IPS DF 6.9 (cell line): ENCODE results near the gene TMEM132C.

Source experiments
- DNase-seq: peaks from one replicate; pipeline ENCODE4 v3.0.0-alpha.2; 2013; ENCODE audit warnings: low read depth, low spot score
- H3K27ac ChIP-seq: one replicate; pipeline ENCODE4 v1.5.1; 2013; ENCODE audit warnings: low read length, control low read depth
- H3K27me3 ChIP-seq: 2 replicates; pipeline ENCODE4 v1.6.1; 2013; ENCODE audit warnings: mild to moderate bottlenecking, low read length; ENCODE audit not compliant: control insufficient read depth, insufficient read depth
- H3K36me3 ChIP-seq: 2 replicates; pipeline ENCODE4 v1.6.1; 2013; ENCODE audit warnings: low read length; ENCODE audit not compliant: control insufficient read depth, insufficient read depth
- H3K4me1 ChIP-seq: 2 replicates; pipeline ENCODE4 v1.6.1; 2013; ENCODE audit warnings: low read length; ENCODE audit not compliant: control insufficient read depth, insufficient read depth
- H3K4me3 ChIP-seq: 2 replicates; pipeline ENCODE4 v1.5.1; 2013; ENCODE audit warnings: mild to moderate bottlenecking, low read length
- H3K9me3 ChIP-seq: 2 replicates; pipeline ENCODE4 v1.6.1; 2013; ENCODE audit warnings: low read length, inconsistent platforms; ENCODE audit not compliant: control insufficient read depth, insufficient read depth
- WGBS: extraction: QIAGEN DNeasy Blood & Tissue Kit; methylation state at CpG from one replicate; pipeline ENCODE4 v1.1.7; 2013; ENCODE audit warnings: mixed read lengths, missing lambda C conversion rate; ENCODE audit not compliant: insufficient read length, insufficient coverage; 5-methylcytosine and 5-hydroxymethylcytosine counted together

Gene TMEM132C

GRCh38 chr12:128613837-128614590, 347.0 kb downstream of the TMEM132C start:
- H3K4me1 ChIP-seq = no peaks in the 10 kb centered on the region
- no CpG with 5 or more reads among the region's 6 CpGs for WGBS
- DNase-seq = no peak
- no peak overlapping the region for H3K27ac ChIP-seq
- H3K36me3 ChIP-seq = no peaks in the 10 kb centered on the region
- H3K4me3 ChIP-seq = no peak overlapping the region
- no peaks in the 10 kb centered on the region for H3K27me3 ChIP-seq
- H3K9me3 ChIP-seq = peaks cover 25% of the 10 kb centered on the region

DNA sequence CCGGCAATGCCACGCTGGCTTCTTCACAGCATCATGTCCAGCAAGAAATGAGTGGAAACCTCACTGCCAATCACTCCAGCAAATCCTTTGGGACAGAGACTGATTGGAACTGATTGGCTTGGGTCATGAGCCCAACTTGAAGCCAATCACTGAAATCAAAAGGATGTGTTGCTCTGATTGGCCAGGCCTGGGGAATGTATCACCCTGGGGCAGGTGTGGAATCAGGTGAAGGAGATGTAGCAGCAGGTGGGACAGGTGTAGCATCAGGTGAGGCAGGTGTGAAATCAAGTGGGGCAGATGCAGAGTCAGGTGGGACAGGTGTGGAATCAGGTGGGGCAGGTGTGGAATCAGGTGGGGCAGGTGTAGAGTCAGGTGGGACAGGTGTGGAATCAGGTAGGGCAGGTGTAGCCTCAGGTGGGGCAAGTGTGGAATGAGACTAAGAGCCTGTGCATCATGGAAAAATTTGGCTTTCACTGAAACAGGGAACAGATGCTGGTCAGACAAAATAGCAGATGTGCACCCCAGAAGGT, 350.4 kb downstream of the TMEM132C start:
- Histone ChIP-seq H3K4me1 (no peaks in the 10 kb centered on the region), H3K4me3 (no peak overlapping the region), H3K36me3 (no peaks in the 10 kb centered on the region), H3K27me3 (no peaks in the 10 kb centered on the region), H3K9me3 (peaks cover 29% of the 10 kb centered on the region), H3K27ac (no peak overlapping the region)
- DNase-seq = no peak
- WGBS = no CpG with 5 or more reads among the region's 2 CpGs

DNA sequence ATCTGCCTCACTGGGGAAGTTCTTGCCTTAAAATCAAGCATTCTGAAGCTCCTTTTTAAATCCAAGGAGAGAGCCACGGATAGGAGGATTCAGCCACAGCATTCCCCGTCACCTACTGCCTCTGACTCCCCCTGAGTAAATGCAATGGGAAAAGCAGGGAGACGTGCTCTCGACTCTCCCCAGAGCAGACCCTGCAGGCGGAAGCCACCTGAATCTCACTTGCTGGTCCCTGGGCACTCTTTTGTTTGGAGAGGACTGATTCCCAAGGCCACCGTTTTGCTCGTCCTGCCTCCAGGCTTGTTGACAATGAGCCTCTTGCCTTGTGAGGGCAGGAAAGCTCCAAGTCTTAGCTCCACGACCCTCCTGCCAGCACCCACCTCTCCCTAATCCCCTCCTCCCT, 352.3 kb downstream of the TMEM132C start:
- Histone ChIP-seq H3K4me3 (no peak overlapping the region), H3K4me1 (no peaks in the 10 kb centered on the region), H3K36me3 (no peaks in the 10 kb centered on the region), H3K27ac (no peak overlapping the region), H3K27me3 (no peaks in the 10 kb centered on the region), H3K9me3 (peaks cover 29% of the 10 kb centered on the region)
- WGBS = no CpG with 5 or more reads among the region's 8 CpGs
- no peak for DNase-seq

DNA sequence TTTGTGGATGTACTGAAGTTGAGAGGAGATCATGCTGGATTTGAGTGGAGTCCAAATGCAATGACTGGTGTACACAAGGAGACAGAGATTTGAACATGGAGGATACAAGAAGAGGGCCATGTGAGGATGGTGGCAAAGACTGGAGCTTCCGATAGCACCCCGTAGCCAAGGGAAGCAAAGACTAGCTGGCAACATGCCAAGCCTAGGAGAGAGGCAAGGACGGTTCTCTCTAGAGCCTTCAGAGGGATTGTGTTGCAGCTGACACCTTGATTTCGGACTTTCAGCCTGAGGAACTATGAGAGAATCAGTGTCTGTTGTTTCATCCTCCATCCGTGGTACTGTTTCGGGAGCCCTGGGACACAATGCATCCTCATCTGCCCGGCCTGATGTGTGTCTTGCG, 354.3 kb downstream of the TMEM132C start:
- H3K4me1 ChIP-seq = no peaks in the 10 kb centered on the region
- DNase-seq = no peak
- no peak overlapping the region for H3K27ac ChIP-seq
- no CpG with 5 or more reads among the region's 8 CpGs for WGBS
- no peak overlapping the region for H3K4me3 ChIP-seq
- peaks cover 26% of the 10 kb centered on the region for H3K9me3 ChIP-seq
- no peaks in the 10 kb centered on the region for H3K36me3 ChIP-seq
- no peaks in the 10 kb centered on the region for H3K27me3 ChIP-seq

- no peak overlapping the region for H3K4me3 ChIP-seq
- peaks cover 22% of the 10 kb centered on the region for H3K9me3 ChIP-seq
- no peak overlapping the region for H3K27ac ChIP-seq
- no CpG with 5 or more reads among the region's 6 CpGs for WGBS
- no peak for DNase-seq
- no peaks in the 10 kb centered on the region for H3K36me3 ChIP-seq
- H3K27me3 ChIP-seq = no peaks in the 10 kb centered on the region
- H3K4me1 ChIP-seq = no peaks in the 10 kb centered on the region
Observed at GRCh38 chr12:128623748-128624147, 356.8 kb downstream of the TMEM132C start.

DNA sequence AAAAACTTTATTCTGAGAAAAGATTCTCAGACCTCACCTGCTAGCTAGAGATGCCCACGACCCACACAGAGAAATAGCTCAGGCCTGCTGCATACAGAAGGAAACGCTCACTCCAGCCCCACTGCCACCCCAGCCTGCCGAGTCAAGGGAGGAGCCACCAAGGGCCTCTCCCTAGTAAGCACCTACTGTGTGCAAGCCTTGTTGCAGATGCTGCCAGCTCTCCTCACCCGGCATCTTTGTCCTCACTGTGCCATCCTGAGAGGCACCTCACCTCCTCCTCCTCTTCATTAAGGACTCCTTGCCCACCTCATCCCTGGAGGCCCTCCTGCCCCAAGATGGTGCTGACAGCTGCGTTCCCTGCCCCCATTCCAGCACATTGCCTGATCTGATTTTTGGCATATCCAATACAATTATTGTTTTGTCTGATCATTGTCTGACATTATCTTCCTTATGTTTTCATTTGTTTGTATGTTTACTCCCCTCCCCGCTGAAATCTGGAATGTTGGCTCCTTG, 359.9 kb downstream of the TMEM132C start:
- Histone ChIP-seq H3K27ac (no peak overlapping the region), H3K4me1 (no peaks in the 10 kb centered on the region), H3K4me3 (no peak overlapping the region), H3K36me3 (no peaks in the 10 kb centered on the region), H3K9me3 (peaks cover 20% of the 10 kb centered on the region), H3K27me3 (no peaks in the 10 kb centered on the region)
- DNase-seq = no peak
- WGBS = no CpG with 5 or more reads among the region's 6 CpGs

GRCh38 chr12:128627659-128628058, 360.7 kb downstream of the TMEM132C start:
- H3K27me3 ChIP-seq = no peaks in the 10 kb centered on the region
- no peak overlapping the region for H3K4me3 ChIP-seq
- no peaks in the 10 kb centered on the region for H3K4me1 ChIP-seq
- H3K27ac ChIP-seq = no peak overlapping the region
- no CpG with 5 or more reads among the region's 9 CpGs for whole genome bisulfite sequencing
- H3K36me3 ChIP-seq = no peaks in the 10 kb centered on the region
- DNase-seq = no peak
- peaks cover 19% of the 10 kb centered on the region for H3K9me3 ChIP-seq

DNA sequence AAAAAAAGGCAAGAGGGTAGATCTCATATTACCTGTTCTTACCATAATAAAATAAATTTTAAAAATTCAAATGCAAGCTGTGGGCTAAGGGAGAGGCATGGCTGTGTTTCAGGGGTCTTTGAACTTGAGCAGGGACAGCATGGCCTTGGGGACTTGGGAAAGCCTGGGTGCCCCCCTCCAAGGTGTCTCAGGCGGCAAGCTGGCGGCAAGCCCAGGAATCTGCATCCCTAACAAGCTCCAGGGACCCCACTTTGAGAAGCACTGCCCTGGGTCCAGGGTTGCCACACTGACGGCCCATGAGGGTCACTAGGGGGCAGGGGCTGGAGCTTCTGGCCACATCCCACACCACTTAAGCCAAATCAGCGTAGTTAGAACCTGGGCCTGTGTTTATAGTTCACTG, 363.0 kb downstream of the TMEM132C start:
- WGBS = no CpG with 5 or more reads among the region's 4 CpGs
- no peaks in the 10 kb centered on the region for H3K4me1 ChIP-seq
- no peaks in the 10 kb centered on the region for H3K36me3 ChIP-seq
- H3K27me3 ChIP-seq = no peaks in the 10 kb centered on the region
- no peak for DNase-seq
- peaks cover 14% of the 10 kb centered on the region for H3K9me3 ChIP-seq
- no peak overlapping the region for H3K4me3 ChIP-seq
- no peak overlapping the region for H3K27ac ChIP-seq

DNA sequence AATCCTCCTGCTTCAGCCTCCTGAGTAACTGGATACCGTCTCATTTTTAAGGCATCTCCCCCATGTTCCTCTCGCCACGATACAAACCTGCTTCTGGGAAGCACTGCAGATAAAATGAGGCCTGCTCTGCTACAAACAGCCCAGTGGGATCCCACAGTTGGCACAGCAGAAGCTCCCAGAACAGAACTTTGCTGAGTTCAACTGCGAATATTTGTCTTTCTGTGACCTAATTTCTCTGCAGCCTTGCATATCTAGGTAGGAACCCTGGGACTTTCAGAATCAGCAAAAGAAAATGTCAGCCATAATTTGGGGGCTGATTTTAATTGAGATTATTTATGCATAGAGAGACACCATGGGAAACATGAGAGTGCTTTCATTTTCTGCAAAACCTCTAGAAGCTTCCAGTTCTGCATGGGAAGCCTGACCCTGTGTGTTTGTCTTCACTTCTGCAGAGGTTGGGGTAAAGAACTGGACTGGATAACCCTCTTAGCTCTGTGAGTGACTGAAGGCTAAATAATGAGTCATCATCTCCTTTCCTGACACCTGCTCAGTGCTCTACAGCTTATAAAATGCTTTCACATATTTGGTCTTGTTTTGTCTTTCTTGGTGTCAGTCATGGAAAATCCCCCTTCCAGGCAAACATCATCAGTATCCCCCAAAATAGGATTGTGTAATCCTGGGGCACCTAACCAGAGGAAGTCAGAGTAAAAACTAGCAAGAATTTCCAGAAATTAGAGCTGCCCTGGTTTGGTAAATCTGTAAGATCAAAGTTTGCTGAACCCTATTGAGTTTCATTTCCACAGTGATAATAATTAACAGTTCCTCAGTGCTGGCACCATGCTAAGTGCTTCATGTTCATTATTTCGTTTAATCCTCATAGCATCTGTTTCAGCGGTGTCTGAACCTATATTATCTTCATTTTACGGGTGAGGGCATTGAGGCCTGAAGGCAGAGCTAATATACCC, 371.0 kb downstream of the TMEM132C start:
- Histone ChIP-seq H3K4me1 (no peaks in the 10 kb centered on the region), H3K4me3 (no peak overlapping the region), H3K9me3 (peaks cover 14% of the 10 kb centered on the region), H3K27me3 (no peaks in the 10 kb centered on the region), H3K36me3 (no peaks in the 10 kb centered on the region), H3K27ac (no peak overlapping the region)
- no peak for DNase-seq
- WGBS = no CpG with 5 or more reads among the region's 7 CpGs

GRCh38 chr12:128639089-128639488, 372.1 kb downstream of the TMEM132C start:
- Histone ChIP-seq H3K9me3 (peaks cover 14% of the 10 kb centered on the region), H3K4me3 (no peak overlapping the region), H3K36me3 (no peaks in the 10 kb centered on the region), H3K27ac (no peak overlapping the region), H3K4me1 (no peaks in the 10 kb centered on the region), H3K27me3 (no peaks in the 10 kb centered on the region)
- no peak for DNase-seq
